HepG2 (cell line): ENCODE measurements around the gene TEAD4. TPM values are rescaled to one million over a fixed set of nuclear protein-coding genes. Genes with fewer than 3 reads are reported as not detected.

Experiments
- ASH2L ChIP-seq: fragments of 300-600, 200-600 bp; sonication (generic); IDR thresholded peaks from 2 replicates; pipeline ENCODE4 v1.7.0; 2017; ENCODE audit warnings: low read depth, mild to moderate bottlenecking, moderate library complexity, mixed read lengths, low read length; ENCODE audit not compliant: insufficient read length
- CCAR2 ChIP-seq: fragments of 200-400 bp; formaldehyde crosslinking; optimal IDR thresholded peaks from 2 replicates; pipeline ENCODE3; 2018; ENCODE audit warnings: low read depth, mild to moderate bottlenecking, low read length, moderate library complexity
- MED1 ChIP-seq: sonication (generic); formaldehyde crosslinking; IDR thresholded peaks from 2 replicates; pipeline ENCODE4 v1.4.0; 2020; ENCODE audit warnings: missing genetic modification reagents
- NFRKB ChIP-seq: fragments of 450-650 bp; IDR thresholded peaks from 2 replicates; pipeline ENCODE4 v1.6.1; 2017
- NR2C2 ChIP-seq: sonication (generic); formaldehyde crosslinking; IDR thresholded peaks from 2 replicates; pipeline ENCODE4 v1.4.0; 2020; ENCODE audit warnings: missing genetic modification reagents, mild to moderate bottlenecking, moderate library complexity, borderline replicate concordance
- PCBP1 ChIP-seq: fragments of 200-400 bp; formaldehyde crosslinking; IDR thresholded peaks from 2 replicates; pipeline ENCODE4 v1.6.1; 2017; ENCODE audit warnings: mild to moderate bottlenecking, low read depth, low read length, borderline replicate concordance
- PHF8 ChIP-seq: sonication (generic); formaldehyde crosslinking; IDR thresholded peaks from 2 replicates; pipeline ENCODE4 v1.5.0; 2020; ENCODE audit warnings: missing genetic modification reagents
- POLR2AphosphoS5 ChIP-seq: IDR thresholded peaks from 2 replicates; pipeline ENCODE4 v1.6.1; 2012; ENCODE audit warnings: low read depth, low read length
- RBAK ChIP-seq: sonication (generic); formaldehyde crosslinking; IDR thresholded peaks from 2 replicates; pipeline ENCODE4 v1.5.1; 2020; ENCODE audit warnings: mild to moderate bottlenecking, missing genetic modification reagents
- REPIN1 ChIP-seq: sonication (generic); formaldehyde crosslinking; IDR thresholded peaks from 2 replicates; pipeline ENCODE4 v1.8.0; 2022; ENCODE audit warnings: missing genetic modification reagents, low read depth, mild to moderate bottlenecking, borderline replicate concordance
- SAP130 ChIP-seq: IDR thresholded peaks from 2 replicates; pipeline ENCODE4 v1.6.1; 2016; ENCODE audit warnings: low read depth
- SP140L ChIP-seq: sonication (generic); formaldehyde crosslinking; IDR thresholded peaks from 2 replicates; pipeline ENCODE4 v1.4.0; 2020; ENCODE audit warnings: missing genetic modification reagents, borderline replicate concordance
- TBX3 ChIP-seq: fragments of 450-650 bp; IDR thresholded peaks from 2 replicates; pipeline ENCODE4 v1.6.1; 2017; ENCODE audit warnings: antibody characterized with exemption, mild to moderate bottlenecking, inconsistent platforms, borderline replicate concordance
- ZMYM4 ChIP-seq: sonication (generic); formaldehyde crosslinking; IDR thresholded peaks from 2 replicates; pipeline ENCODE4 v1.8.1; 2023; ENCODE audit warnings: mild to moderate bottlenecking, missing genetic modification reagents
- ZNF136 ChIP-seq: sonication (generic); formaldehyde crosslinking; IDR thresholded peaks from 2 replicates; pipeline ENCODE4 v1.8.1; 2022; ENCODE audit warnings: low read depth, mild to moderate bottlenecking, moderate library complexity, missing genetic modification reagents
- ZNF224 ChIP-seq: sonication (generic); formaldehyde crosslinking; IDR thresholded peaks from 2 replicates; pipeline ENCODE4 v1.5.0; 2020; ENCODE audit warnings: mild to moderate bottlenecking, missing genetic modification reagents
- ZNF263 ChIP-seq: sonication (generic); formaldehyde crosslinking; IDR thresholded peaks from 2 replicates; pipeline ENCODE4 v1.4.0; 2020; ENCODE audit warnings: missing genetic modification reagents
- ZNF709 ChIP-seq: sonication (generic); formaldehyde crosslinking; IDR thresholded peaks from 2 replicates; pipeline ENCODE4 v1.5.0; 2020; ENCODE audit warnings: mild to moderate bottlenecking, missing genetic modification reagents
- ZNF761 ChIP-seq: sonication (generic); formaldehyde crosslinking; conservative IDR thresholded peaks from 2 replicates; pipeline ENCODE4 v1.4.0; 2020; ENCODE audit warnings: mild to moderate bottlenecking, missing genetic modification reagents
- ZNF773 ChIP-seq: sonication (generic); formaldehyde crosslinking; IDR thresholded peaks from 2 replicates; pipeline ENCODE4 v1.4.0; 2020; ENCODE audit warnings: missing genetic modification reagents, borderline replicate concordance
- ZSCAN29 ChIP-seq: sonication (generic); formaldehyde crosslinking; conservative IDR thresholded peaks from 2 replicates; pipeline ENCODE4 v1.4.0; 2020; ENCODE audit warnings: mild to moderate bottlenecking, missing genetic modification reagents
- polyA plus RNA-seq, 8 experiments: library from polyadenylated mRNA; depleted of rRNA in 3 of 8; stranded (reverse) in 7 of 8; unstranded in 1 of 8; fragments of >200 nt; fragmentation: Illumina TruSeq in 4 of 8; extraction: Trizol in 4 of 8; gene quantifications; 2 replicates each; pipeline versions ENCODE4 v1.2.1 to v1.2.3, GENCODE V29; 2011 to 2016; ENCODE audit warnings: low read depth in 4 of 8, missing spikeins in 1 of 8, mixed read lengths in 1 of 8; ENCODE audit not compliant: insufficient read depth in 1 of 8
- total RNA-seq, 5 experiments: library from RNA; depleted of rRNA; stranded (reverse); fragments of >200 nt; fragmentation: Illumina TruSeq; extraction: Trizol; gene quantifications; 2 replicates each; pipeline ENCODE4 v1.2.3, GENCODE V29; 2016; ENCODE audit warnings: low read depth in 1 of 5
- TF ChIP-seq, protein P1 (sequence below): sonication (generic); formaldehyde crosslinking; IDR thresholded peaks from 2 replicates; pipeline ENCODE4 v1.4.0; 2020; ENCODE audit warnings: missing genetic modification reagents, low read depth, mild to moderate bottlenecking, borderline replicate concordance
- TF ChIP-seq, protein P2 (sequence below): sonication (generic); formaldehyde crosslinking; IDR thresholded peaks from 2 replicates; pipeline ENCODE4 v1.5.0; 2020; ENCODE audit warnings: mild to moderate bottlenecking, missing genetic modification reagents, borderline replicate concordance
- TF ChIP-seq, protein P3 (sequence below): sonication (generic); formaldehyde crosslinking; IDR thresholded peaks from 2 replicates; pipeline ENCODE4 v1.4.0; 2020; ENCODE audit warnings: low read depth, missing genetic modification reagents

The TEAD4 gene
- total and polyA plus RNA-seq, 2 of the 13 experiments (the other 11 are each of a cell fraction or from before 2014, with no cell fraction given) = 45.0 to 69.4 TPM

DNA sequence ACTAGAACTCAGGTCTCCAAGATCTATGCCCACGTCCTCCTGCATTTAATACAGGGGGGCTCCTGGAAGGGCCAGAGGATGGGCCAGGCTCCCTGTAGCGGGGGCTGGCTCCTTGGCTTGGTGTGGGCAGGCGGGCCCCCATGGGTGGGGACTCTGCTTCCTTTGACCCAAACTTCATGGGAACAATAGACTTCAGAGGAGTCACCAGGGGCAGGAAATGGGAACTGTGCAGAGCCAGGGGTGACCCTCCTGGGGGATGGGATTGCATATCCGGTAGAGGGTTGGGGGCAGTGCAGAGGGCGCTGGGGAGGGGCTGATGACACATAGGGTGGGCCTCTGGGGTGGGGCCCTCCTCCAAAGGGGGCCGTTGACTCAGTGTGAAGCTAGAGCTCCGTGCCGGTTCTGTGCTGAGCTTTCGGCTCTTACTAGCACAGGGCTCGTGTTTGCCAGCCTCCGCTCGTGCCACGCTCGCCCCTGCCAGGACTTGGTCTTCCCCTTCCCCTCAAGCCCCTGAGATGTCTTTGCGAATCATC, 4.6 kb downstream of the TEAD4 start (continued):
- TF ChIP-seq ZNF263 (CRISPR knock-in tag) = 0 out of 2 replicates have a peak, but pooled peaks have one; percentile 9
- TF ChIP-seq ZNF773 = no peak
- no peak; the same call in 1 of the 2 replicates for TF ChIP-seq PHF8 (CRISPR knock-in tag)
- no peak for TF ChIP-seq ASH2L
- TF ChIP-seq NR2C2 (CRISPR knock-in tag) = peak; percentile 26; the same call in 1 of the 2 replicates
- TF ChIP-seq ZNF224 (CRISPR knock-in tag) = no peak
- TF ChIP-seq MED1 (CRISPR knock-in tag) = peak; percentile 30; the same call in 1 of the 2 replicates
- TF ChIP-seq ZNF761 = peak; percentile 56; the same call in 1 of the 2 replicates
- TF ChIP-seq REPIN1 (CRISPR knock-in tag) = no peak
- peak; percentile 52 for TF ChIP-seq SAP130
- TF ChIP-seq PCBP1 = 0 out of 2 replicates have a peak, but pooled peaks have one; percentile 41
- TF ChIP-seq, protein P1, sequence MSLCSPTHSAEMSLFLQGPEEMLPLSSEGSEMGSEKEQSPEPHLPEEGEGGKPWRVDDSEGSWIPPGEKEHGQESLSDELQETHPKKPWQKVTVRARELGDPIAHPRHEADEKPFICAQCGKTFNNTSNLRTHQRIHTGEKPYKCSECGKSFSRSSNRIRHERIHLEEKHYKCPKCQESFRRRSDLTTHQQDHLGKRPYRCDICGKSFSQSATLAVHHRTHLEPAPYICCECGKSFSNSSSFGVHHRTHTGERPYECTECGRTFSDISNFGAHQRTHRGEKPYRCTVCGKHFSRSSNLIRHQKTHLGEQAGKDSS (CRISPR knock-in tag) = peak; percentile 20; the same call in 1 of the 2 replicates
- peak; percentile 19; the same call in 1 of the 2 replicates for TF ChIP-seq ZNF136
- TF ChIP-seq ZNF709 (CRISPR knock-in tag) = no peak
- no peak for TF ChIP-seq NFRKB
- no peak for TF ChIP-seq TBX3
- TF ChIP-seq, protein P2, sequence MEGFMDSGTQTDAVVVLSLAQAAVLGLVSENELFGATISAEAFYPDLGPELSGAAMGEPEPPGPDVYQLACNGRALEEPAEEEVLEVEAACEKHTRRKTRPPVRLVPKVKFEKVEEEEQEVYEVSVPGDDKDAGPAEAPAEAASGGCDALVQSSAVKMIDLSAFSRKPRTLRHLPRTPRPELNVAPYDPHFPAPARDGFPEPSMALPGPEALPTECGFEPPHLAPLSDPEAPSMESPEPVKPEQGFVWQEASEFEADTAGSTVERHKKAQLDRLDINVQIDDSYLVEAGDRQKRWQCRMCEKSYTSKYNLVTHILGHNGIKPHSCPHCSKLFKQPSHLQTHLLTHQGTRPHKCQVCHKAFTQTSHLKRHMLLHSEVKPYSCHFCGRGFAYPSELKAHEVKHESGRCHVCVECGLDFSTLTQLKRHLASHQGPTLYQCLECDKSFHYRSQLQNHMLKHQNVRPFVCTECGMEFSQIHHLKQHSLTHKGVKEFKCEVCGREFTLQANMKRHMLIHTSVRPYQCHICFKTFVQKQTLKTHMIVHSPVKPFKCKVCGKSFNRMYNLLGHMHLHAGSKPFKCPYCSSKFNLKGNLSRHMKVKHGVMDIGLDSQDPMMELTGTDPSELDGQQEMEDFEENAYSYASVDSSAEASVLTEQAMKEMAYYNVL = no peak
- TF ChIP-seq ZMYM4 = no peak
- TF ChIP-seq CCAR2 = no peak
- no peak for TF ChIP-seq SP140L (CRISPR knock-in tag)
- TF ChIP-seq, protein P3, sequence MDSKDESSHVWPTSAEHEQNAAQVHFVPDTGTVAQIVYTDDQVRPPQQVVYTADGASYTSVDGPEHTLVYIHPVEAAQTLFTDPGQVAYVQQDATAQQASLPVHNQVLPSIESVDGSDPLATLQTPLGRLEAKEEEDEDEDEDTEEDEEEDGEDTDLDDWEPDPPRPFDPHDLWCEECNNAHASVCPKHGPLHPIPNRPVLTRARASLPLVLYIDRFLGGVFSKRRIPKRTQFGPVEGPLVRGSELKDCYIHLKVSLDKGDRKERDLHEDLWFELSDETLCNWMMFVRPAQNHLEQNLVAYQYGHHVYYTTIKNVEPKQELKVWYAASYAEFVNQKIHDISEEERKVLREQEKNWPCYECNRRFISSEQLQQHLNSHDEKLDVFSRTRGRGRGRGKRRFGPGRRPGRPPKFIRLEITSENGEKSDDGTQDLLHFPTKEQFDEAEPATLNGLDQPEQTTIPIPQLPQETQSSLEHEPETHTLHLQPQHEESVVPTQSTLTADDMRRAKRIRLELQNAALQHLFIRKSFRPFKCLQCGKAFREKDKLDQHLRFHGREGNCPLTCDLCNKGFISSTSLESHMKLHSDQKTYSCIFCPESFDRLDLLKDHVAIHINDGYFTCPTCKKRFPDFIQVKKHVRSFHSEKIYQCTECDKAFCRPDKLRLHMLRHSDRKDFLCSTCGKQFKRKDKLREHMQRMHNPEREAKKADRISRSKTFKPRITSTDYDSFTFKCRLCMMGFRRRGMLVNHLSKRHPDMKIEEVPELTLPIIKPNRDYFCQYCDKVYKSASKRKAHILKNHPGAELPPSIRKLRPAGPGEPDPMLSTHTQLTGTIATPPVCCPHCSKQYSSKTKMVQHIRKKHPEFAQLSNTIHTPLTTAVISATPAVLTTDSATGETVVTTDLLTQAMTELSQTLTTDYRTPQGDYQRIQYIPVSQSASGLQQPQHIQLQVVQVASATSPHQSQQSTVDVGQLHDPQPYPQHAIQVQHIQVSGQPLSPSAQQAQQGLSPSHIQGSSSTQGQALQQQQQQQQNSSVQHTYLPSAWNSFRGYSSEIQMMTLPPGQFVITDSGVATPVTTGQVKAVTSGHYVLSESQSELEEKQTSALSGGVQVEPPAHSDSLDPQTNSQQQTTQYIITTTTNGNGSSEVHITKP (CRISPR knock-in tag) = no peak
- TF ChIP-seq RBAK = no peak
- no peak for TF ChIP-seq ZSCAN29
- TF ChIP-seq POLR2AphosphoS5 = peak; percentile 55; the same call in 1 of the 2 replicates
